GM19023 (cell line): ENCODE measurements around the gene MYO16.
A peak's percentile ranks its signal among the peaks of the same experiment; 100 is the strongest.

Experiments used
- ATAC-seq: cut with Tn5 transposase; IDR thresholded peaks from one replicate; pipeline ENCODE4 v1.9.1; 2021; ENCODE audit warnings: mild to moderate bottlenecking, moderate library complexity; ENCODE audit not compliant: unreplicated experiment

Gene MYO16

DNA sequence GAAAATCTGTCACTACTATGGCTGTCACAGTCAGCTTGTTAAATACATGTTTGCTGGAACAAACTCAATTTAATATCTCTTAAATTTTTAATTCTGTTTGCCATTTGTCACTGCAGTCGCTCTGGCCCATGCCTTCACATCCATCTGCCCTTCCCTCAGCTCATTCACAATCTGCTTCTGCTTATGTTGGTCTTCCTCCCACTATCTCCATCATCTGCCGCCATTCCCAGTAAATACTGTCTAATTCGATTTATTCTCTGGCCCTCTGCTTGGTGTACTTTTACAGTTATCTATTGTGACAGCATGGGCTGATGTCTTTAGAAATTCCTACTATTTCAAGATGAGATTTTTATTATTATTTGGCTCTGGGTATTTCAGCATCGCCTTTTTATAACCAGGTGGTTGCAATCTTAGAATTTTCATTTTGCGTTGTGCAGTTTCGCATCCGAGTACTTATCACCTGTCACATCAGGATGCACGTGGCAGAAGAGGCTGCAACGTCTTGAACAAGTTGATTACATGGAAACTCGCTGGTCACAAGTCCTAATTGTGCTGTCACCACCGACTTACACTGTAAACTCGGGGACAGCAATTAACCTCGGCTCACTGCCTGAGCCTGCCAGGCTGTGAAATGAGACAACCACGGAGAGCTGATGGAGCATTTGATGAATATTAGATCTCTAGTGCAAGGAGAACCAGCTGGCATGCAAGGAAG lies 158.4 kb downstream of the MYO16 start:
- no peak for ATAC-seq

DNA sequence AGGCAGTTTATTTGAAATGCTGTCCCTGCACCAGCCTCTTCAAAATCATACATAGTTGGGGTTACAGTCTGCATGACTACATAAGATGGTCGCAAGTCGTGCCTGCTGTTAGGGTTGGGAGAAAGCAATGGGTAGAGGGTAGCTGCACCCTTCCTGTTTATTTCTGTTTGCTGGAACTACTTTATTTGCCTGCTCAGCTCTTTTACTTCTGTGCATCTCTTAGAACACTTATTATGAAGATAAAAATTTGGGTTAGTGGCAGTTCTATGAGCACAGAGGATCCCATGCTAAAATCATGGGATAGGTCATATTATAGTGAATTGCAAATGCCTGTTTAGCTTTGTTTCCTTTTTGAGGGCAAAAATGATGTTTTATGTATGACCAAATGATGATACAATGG lies 160.1 kb downstream of the MYO16 start:
- no peak for ATAC-seq

DNA sequence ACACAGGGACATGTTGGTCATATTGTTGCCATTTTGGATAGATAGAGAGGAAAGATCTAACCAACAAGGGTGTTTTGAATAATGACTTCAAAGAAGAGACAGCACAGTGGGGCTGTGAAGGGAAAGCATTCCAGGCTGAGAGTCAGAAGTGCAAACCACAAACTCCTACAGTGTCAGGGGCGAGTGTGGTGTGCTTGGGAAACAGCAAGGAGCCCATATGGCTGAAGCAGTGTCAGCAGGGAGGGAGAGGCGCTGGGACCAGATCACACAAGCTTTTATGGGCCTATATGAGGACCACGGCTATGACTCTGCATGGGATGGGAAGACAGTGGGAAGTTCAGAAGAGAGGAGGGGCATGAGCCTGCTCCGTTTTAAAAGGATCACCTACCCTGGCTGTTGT lies 166.4 kb downstream of the MYO16 start:
- ATAC-seq = no peak

DNA sequence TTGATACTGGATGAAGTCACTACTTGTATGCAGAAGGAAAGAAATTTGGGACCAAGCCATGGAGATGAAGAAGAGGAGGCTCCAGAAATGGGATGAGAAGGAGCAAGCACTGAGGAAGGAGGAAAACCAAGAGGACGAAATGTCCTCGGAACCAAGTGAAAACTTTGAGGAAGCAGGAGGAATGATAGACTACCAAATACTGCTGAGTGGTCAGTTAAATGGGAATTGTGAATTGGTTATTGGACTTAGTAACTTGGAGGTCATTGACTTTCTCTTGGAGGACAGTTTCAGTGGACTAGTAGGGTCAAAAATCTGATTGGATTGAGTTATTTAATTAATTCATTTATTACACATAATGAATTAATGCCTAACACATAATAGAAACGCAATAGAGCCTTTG lies 167.9 kb downstream of the MYO16 start:
- no peak for ATAC-seq

DNA sequence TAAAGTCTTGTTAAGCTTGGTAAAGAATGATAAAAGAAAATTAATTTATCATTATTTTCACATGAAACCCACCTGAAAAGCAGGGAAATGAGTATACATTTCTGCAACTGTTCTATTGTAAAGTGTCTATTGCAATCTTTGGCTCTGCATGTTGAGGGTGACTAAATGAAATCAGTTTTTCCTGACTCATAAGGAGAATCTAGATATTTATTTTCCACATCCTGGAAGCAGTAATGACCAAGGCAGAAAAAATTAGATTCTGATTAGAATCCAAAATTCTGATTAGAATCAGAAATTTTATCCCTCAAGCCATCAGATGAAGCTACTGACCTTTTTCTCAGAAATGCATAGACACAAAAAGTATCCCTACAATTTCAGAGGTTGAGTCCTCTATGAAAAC lies 178.4 kb downstream of the MYO16 start:
- ATAC-seq = no peak

DNA sequence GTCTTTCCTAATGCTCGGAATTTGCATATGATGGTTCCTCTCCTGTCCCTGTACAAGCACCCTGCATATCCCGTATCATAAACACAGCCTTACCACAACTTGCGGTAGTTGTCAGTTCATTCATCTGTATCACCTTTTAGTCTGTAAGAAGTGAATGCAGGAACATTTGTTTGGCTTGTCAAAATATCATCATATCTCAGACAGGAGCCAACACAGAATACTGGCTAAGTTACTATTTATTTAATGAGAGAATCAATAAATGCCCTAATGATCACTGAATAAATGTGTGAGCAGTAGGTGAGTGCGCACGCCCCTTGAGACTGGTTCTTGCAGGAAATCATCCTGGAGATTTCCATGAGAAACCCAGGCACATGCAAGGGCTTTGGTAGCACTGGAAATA lies 182.8 kb downstream of the MYO16 start:
- ATAC-seq = no peak

DNA sequence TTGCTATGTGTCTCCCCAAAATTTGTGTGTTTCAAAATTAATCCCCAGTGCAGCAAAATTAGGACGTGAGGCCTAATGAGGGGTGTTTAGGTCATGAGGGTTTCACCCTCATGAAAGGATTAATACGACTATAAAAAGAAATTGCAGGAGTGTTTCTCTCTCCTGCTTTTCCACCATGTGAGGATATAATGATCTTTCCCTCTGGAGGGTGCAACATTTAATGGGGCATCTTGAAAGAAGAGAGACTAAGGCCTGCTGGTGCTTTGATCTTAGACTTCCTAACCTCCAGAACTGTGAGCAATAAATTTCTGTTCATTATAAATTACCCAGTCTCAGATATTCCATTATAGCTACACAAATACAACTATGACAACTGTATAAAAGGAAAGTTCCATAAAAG lies 183.2 kb downstream of the MYO16 start:
- ATAC-seq = no peak

DNA sequence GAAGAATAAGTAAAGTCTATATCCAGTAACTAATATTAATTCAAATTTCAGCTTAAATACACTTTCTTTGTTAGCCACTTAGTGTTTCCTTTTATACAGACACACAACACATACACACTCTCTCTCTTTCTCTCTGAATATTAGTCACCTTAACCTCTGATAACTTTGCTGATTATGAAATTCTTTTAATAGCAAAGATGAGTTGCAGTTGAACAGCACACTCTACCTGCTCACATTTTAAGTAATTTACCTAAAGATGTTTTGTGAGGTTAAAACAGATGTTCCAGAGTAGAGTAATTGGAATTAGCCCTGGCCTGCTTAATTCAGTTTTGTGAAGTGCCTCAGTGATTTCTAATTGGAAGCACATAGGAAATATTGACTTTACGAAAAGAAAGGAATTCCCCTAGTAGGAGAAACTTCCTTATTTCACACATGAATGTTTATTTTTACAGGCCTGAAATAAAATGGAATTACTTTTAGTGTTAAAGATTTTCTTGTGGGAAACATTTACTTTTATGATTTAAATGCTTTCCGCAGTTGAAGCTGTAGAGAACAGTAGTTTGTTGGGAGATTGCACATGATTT lies 184.3 kb downstream of the MYO16 start:
- ATAC-seq = no peak

DNA sequence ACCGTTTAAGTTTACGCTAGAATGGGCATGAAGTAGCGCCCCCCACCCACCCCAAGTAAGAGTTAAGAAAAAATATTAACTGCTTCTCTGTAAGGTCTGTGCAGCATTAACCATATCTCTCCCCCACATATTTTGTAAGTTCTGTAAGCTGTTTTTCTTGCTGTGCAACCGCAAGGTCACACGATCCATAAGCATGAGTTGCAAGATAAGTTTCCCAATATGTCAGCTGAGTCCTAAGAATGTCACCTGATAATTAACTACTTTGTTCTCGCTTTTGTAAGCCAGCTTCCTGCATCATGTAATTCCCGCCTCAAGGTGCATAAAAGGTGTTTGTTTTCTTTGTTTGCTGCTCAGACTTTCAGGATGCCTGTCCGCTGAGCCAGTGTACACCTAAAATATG lies 187.0 kb downstream of the MYO16 start:
- no peak for ATAC-seq

DNA sequence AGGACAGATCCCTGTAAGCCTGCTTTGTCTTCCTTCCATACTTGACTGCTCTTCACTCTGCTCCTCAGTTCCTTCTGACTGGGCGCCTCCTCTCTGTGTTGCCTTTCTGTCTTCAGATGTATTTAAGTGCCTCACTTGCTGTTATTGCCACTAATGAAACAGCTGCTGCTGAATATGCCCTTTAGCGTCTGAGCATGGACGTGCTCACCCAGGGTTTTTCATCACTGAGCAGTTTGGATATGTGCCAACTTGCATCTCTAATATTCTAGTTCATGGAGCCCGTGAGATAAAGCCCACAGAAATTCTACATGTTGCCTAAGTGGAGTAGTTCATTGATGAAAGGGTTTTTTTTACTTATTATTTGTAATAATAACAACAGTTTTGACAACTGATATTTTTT lies 198.2 kb downstream of the MYO16 start:
- ATAC-seq = no peak

DNA sequence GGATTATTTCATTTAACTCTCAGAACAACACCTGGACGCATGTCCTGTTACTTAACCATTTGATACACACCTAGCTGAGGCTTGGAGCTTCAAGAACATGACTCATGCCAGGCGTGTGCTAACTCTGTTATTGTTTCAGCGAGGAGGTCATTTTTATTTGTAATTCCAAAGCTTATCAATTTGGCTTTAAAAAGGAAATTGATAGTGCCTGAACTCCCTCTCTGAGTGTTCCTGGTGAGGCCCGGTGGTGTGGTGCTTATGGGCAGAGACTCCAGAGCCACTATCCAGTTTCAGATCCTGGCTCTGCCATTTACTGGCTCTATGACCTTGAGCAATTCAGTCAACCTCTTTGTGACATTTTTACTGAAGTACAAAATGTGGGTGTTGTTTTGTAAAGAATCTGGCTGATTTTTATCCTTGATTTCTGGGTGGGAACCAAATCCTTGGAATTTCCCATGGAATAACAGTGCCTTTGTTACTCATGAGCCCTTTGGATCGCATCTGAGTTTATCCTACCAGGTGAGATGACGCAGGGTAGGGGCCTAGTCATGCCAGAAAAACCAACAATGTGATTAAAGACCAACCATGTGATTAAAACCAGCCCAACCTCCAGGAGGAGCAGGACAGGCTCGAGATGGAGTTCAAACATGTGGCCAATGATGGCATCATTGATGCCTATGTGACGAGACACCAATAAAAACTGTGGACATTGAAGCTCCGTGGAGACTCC lies 198.8 kb downstream of the MYO16 start:
- ATAC-seq = no peak

DNA sequence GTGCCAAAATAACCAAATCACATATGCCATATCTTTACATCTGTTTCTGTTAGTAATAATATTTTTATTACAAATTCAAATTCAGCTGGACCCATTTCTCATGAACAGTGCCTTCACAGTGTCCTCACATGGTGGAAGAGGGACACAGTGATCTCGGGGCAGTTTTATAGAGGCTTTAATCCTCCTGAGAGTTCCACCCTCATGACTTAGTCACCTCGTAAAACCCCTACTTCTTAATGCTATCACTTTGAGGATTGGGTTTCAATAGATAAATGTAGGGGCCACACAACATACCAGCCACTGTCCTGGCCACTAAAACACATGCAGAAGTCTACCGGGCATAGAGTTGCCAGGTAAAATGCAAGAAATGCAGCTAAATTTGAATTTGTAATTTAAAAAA lies 201.5 kb downstream of the MYO16 start:
- no peak for ATAC-seq

DNA sequence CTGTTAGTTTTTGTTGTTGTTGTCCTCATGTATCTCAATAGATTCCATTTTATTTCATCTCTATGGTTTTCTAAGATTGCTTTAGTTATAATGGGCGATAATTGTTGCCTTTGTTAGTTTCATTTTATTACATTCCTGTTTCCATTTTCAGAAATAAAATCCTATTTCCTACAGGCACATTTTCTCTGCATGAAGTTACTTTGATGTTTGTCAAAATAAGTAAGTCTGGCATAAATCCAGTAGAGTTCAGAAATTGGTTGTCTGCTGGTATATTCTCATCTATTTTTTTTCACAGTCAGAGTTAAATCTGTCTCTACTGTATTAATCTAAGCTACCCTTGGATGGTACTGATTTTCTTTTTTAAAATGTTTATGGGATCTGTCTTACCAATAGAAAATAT lies 204.1 kb downstream of the MYO16 start:
- no peak for ATAC-seq

DNA sequence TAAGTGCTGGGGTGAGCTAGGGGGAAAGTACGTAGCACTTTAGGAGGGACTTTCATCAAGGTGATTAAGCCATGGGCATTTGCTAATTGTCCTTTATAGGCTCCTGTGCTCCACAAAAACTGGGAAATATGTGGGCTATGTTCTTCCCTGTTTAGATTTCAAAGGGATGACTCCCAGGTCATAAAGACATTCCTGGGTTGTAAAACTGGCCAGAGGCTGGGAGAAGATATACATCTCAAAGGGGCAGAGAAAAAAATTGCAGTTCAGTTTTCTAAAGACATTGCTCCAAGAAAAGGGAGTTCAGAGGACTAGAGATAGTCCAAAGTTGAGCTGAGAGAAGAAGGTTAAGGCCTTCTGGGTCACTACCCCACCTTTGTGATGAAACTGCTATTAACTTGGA lies 204.8 kb downstream of the MYO16 start:
- no peak for ATAC-seq

DNA sequence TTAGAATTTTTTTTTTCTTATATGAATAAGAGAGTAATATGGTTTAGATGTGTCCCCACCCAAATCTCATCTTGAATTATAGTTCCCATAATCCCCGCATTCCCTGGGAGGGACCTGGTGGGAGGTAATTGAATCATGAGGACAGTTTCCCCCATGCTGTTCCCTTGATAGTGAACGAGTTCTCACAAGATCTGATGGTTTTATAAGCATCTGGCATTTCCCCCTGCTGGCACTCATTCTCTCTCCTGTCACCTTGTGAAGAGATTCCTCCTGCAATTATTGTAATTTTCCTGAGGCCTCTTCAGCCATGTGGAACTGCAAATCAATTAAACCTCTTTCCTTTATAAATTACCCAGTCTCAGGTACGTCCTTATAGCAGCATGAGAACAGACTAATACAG lies 205.7 kb downstream of the MYO16 start:
- ATAC-seq = no peak

DNA sequence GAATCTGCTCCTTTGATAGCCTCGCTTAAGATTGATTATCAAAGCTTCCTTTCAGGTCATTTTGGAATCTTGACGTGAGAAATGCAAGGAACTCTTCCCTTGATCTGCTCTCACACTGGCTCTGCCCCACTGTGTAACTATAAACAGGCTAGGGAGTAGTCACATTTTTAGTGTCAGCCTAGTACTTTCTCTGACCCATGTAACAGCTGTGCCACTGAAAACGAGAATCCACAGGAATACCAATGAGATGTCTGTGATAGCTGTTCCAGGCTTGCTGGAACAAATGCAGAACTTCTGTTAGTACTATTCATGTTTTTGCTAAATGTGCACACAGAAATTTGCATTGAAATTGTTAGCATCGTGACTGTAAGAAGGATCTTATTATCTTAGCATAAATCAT lies 221.3 kb downstream of the MYO16 start:
- no peak for ATAC-seq

DNA sequence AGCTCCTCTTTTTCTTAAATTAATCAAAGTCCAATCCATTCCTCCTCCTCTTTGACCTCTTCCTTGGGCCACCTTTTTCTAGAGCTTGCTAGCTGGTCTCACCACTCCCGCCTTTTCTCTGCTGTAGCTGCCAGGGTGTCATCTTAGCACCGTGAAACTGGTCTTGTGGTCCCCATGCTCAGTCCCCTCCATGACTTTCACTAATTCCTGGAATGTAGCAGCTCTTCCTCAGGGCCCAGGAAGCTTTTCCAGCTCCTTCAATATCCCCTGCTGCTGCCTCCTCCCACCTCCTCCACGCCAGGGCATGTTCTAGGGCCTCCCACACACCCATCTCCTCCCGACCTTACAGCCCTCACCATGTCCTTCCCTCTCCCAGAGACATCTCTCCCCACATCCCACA lies 222.2 kb downstream of the MYO16 start:
- no peak for ATAC-seq

DNA sequence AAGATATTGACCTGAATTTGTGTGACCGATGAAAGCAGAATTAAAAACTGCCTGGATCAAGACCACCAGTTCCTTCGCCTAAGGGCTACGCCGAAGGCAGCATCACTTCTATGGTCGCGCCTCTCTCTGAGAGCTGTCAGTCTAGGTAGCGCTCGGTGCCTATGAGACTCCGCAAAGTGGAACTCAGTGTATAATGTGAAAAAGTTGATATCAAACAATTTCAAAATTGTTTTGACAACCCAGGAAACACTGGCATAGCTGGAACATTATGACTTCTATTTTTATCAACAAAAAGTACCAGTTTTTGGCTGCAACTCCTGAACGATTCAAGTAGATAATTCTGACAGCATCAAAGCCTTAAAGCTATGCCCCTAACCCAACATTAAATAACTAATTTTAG lies 223.6 kb downstream of the MYO16 start:
- ATAC-seq = no peak

DNA sequence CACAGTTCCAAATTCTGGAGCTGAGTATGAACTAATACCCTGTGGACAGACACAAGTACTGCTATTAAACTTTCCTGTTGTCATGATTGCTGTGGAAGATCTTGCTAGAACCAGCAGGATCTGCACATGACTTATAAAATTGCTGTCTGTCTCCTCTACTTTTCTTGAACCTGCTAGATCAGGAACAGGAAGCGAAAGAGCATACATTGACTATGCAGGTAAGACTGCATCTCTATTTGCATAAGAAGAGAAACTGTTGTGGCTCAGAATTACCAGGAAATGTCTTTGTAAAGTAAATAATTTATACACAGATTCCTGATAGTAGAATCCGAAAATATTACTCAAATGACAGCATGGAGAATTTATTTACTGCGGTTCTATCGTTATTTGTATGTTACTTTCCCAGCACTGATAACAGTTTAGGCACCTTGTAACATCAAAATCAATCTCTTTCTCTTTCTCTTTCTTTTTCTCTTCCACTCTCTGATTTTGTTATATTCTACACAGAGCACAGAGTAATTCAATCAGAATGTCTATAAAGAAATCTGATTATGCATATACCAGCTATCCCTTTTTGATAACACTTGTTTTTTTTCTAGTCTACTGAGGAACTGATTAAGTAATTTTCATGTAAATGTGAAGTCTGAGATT lies 226.5 kb downstream of the MYO16 start:
- peak; percentile 73 for ATAC-seq

DNA sequence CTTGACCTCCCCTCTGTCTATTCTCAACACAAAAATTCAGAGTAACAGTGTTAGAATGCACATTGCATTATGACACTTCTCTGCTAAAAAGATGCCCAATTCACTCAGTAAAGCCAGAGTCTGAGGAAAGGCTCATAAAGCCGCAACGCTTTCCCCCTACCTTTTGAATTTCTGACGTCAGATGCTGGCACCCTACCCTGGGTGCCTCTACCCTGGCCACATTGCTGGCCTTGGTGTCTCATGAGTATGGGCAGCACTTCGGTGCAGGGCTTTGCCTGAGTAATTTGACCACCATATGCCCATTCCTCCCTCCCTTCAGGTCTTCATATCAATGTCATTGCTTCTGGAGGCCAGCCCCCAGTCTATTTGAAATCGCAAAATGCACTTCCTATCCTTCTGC lies 229.3 kb downstream of the MYO16 start:
- ATAC-seq = no peak

DNA sequence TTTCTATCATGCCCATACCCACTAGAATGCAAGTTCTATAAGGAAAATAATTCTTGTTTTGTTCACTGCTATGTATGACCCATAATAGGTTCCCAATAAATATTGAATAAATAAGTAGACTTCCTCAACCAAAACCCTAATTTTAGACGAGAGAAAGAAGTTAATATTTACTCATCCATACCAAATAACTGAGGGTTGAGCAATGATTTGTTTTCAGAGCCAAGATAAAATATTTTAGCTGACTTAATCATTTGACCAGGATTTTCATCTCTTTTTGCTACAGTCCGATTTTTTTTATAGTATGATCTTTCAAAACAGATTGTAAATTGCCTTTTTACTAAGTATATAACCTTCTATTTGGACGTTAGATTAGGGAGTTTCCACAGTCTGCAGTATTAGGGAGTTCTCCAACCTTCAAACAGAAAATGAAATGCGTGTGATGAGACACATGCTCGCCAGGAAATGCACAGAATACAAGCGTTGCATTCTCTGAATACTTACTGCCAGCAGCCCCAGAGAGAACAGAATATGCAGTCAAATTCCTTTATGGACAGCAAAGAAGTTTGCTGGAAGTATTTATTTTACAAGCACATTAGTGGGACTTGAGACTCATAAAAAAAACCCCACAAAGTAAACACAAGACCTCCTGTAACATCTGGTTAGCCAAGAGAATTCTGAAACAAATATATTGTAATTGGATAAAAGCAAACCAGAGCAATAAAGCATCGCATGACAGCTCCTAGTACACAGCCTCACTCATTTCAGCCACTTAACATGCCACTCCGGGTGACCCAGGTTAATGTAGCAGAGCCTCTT lies 230.0 kb downstream of the MYO16 start:
- ATAC-seq = no peak
